Gastrocnemius medialis (tissue), 4 donors: ENCODE measurements around the gene DCDC1. TPM values are rescaled to one million over a fixed set of nuclear protein-coding genes. Genes with fewer than 3 reads are reported as not detected.

ENCODE experiments used
- ATAC-seq, 2 donors: fragments of 150-250 bp; one replicate each; pipeline ENCODE4 v1.9.1; 2016
- DNase-seq, 2 donors: peaks; one replicate each; pipeline ENCODE4 v3.0.0-alpha.2; 2019
- H3K27ac ChIP-seq, 4 donors: fragments of 200-600 bp; sonication (generic); 1 replicate in 1 of 4; 2 replicates in 3 of 4; pipeline ENCODE4 v1.5.1; 2016 to 2018; ENCODE audit warnings: mild to moderate bottlenecking in 2 of 4, moderate library complexity in 1 of 4
- H3K27me3 ChIP-seq, 3 donors: fragments of 200-600 bp; sonication (generic) in 2 of 3; 1 replicate in 1 of 3; 2 replicates in 2 of 3; pipeline versions ENCODE4 v1.5.1 to v1.6.0; 2016 to 2019; ENCODE audit warnings: mild to moderate bottlenecking in 1 of 3, moderate library complexity in 1 of 3
- H3K36me3 ChIP-seq, 2 donors: fragments of 200-600 bp; sonication (generic) in 1 of 2; one replicate each; pipeline ENCODE4 v1.5.1; 2017 to 2018
- H3K4me1 ChIP-seq, 2 donors: fragments of 200-600 bp; sonication (generic) in 1 of 2; one replicate each; pipeline ENCODE4 v1.5.1; 2016 to 2017; ENCODE audit warnings: mild to moderate bottlenecking in 2 of 2
- H3K4me3 ChIP-seq, 4 donors: fragments of 200-600 bp; sonication (generic) in 3 of 4; 1 replicate in 1 of 4; 2 replicates in 3 of 4; pipeline ENCODE4 v1.5.1; 2016 to 2019; ENCODE audit warnings: mild to moderate bottlenecking in 2 of 4
- H3K9me3 ChIP-seq, 3 donors: fragments of 200-600 bp; sonication (generic) in 2 of 3; 1 replicate in 1 of 3; 2 replicates in 2 of 3; pipeline ENCODE4 v1.5.1; 2016 to 2019
- CTCF ChIP-seq, 5 experiments: fragments of 450-650 bp in 3 of 5; fragments of 200-600 bp in 2 of 5; sonication (generic) in 2 of 5; IDR thresholded peaks in 4 of 5; conservative IDR thresholded peaks in 1 of 5; 1 replicate in 4 of 5; 2 replicates in 1 of 5; pipeline ENCODE4 v1.5.1; 2016 to 2019; ENCODE audit warnings: antibody characterized with exemption in 5 of 5, mild to moderate bottlenecking in 3 of 5, moderate library complexity in 3 of 5
- POLR2A ChIP-seq, 2 donors: fragments of 450-650 bp; IDR thresholded peaks; one replicate each; pipeline ENCODE4 v1.6.1; 2017; ENCODE audit warnings: antibody characterized with exemption in 2 of 2, mild to moderate bottlenecking in 2 of 2, moderate library complexity in 2 of 2
- in situ Hi-C, 4 donors: fragments of 200-750 bp; cut with MboI; loops; one replicate each; pipeline versions ENCODE4 v1.15.0 to v1.8.0; 2017; ENCODE audit warnings: low sequenced_read_pairs in 4 of 4
- intact Hi-C: fragments of 100-400 bp; cut with DNase I; formaldehyde crosslinking; loops from one replicate; pipeline ENCODE4 v1.15.1; 2023; ENCODE audit warnings: low total_unique reads
- total RNA-seq, 4 donors: library from RNA; depleted of rRNA; stranded (reverse); fragments of >200 nt; gene quantifications; one replicate each; pipeline versions ENCODE4 v1.1.0 to v1.2.3, GENCODE V29; 2016

The DCDC1 gene
- total RNA-seq, 4 donors from 2014 or later: not detected

- DNase-seq: no peak
- Histone ChIP-seq H3K4me3 (no peak overlapping the region), H3K4me1 (peaks cover 0 to 9% of the 10 kb centered on the region in 2 donors), H3K27ac (no peak overlapping the region), H3K9me3 (no peaks in the 10 kb centered on the region), H3K36me3 (peaks cover 0 to 7% of the 10 kb centered on the region in 2 donors), H3K27me3 (no peaks in the 10 kb centered on the region)
- intact Hi-C loops (no loop called here), in situ Hi-C loops (no loop called here)
- ATAC-seq: no peak
- TF ChIP-seq POLR2A (IDR thresholded peaks at IDR 0.05): no peak
- no peak for TF ChIP-seq CTCF (IDR thresholded peaks at IDR 0.05 in 4 of 5, conservative IDR thresholded peaks at IDR 0.05 in 1 of 5)
These were observed 45.9 kb upstream of the DCDC1 start for GRCh38 chr11:31415435-31415834.

DNA sequence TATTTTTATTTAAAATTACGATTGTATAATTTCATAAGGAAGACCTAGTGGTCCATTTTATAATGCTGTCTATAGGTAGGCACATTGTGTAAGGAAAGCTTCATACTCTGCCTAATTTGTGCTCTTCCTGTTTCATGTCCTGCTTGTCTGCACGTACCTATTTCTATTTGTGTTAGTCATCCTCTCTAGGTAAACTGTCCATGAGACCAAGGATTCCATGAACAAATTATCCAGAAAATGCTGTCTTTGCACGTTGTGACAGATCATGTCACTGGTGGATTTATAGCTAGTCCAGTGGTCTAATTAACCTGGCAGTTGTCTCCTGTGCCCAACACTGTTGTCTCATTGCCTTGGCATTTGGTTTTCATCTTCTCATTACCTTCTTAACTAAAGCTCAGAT is 44.8 kb upstream of the DCDC1 start:
- TF ChIP-seq POLR2A (IDR thresholded peaks at IDR 0.05) (no peak), CTCF (IDR thresholded peaks at IDR 0.05 in 4 of 5, conservative IDR thresholded peaks at IDR 0.05 in 1 of 5) (no peak)
- no peak for ATAC-seq
- peaks cover 0 to 7% of the 10 kb centered on the region in 2 donors for H3K36me3 ChIP-seq
- peaks cover 0 to 9% of the 10 kb centered on the region in 2 donors for H3K4me1 ChIP-seq
- no peak overlapping the region for H3K27ac ChIP-seq
- H3K4me3 ChIP-seq: no peak overlapping the region
- no peaks in the 10 kb centered on the region for H3K27me3 ChIP-seq
- DNase-seq: no peak
- in situ Hi-C loops: no loop called here
- intact Hi-C loops: no loop called here
- H3K9me3 ChIP-seq: no peaks in the 10 kb centered on the region

DNA sequence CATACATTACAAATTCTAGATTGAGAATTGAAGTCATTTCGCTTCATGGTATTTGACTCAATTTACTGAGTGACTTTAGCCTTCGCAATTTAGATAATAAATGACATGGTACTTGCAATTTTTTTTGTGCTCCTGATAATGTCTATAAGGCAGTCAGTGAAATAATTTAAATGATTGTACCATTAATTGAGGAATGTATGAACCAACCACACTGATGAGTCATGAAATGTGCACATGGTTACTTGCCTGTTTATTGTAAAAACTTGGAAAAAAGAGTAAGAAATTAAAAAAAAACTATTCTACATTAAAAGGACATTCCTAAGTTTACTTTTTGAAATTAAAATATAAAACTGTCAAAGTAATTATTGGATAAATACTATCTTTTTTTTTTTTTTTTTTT is 43.4 kb upstream of the DCDC1 start:
- Histone ChIP-seq H3K9me3 (no peaks in the 10 kb centered on the region), H3K36me3 (peaks cover 0 to 7% of the 10 kb centered on the region in 2 donors), H3K27ac (no peak overlapping the region), H3K4me3 (no peak overlapping the region), H3K27me3 (no peaks in the 10 kb centered on the region), H3K4me1 (peaks cover 0 to 9% of the 10 kb centered on the region in 2 donors)
- no peak for TF ChIP-seq POLR2A (IDR thresholded peaks at IDR 0.05)
- no peak for TF ChIP-seq CTCF (IDR thresholded peaks at IDR 0.05 in 4 of 5, conservative IDR thresholded peaks at IDR 0.05 in 1 of 5)
- intact Hi-C loops (no loop called here), in situ Hi-C loops (no loop called here)
- DNase-seq (no peak), ATAC-seq (no peak)

DNA sequence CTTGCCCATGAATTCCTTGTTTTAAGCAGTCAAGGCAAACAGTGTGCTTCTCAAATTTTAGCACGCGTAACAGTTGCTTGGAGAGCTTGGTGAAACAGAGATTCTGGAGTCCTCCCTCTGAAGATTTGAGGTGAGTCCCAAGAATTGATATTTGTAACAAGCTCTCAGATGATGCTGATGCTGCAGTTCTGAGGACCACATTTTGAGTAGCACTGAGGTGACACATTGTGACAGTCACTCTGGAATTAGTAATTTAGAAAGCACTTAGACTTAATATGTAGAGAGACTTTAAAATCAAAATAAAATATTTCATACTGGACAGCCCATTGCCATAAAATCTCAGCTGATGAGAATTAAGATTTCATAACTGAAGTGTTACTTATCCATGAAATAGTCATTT is 38.7 kb upstream of the DCDC1 start:
- DNase-seq (no peak), ATAC-seq (no peak)
- no peaks in the 10 kb centered on the region for H3K4me1 ChIP-seq
- H3K4me3 ChIP-seq: no peak overlapping the region
- in situ Hi-C loops: no loop called here
- H3K36me3 ChIP-seq: peaks cover 0 to 7% of the 10 kb centered on the region in 2 donors
- no peak overlapping the region for H3K27ac ChIP-seq
- no peaks in the 10 kb centered on the region for H3K9me3 ChIP-seq
- intact Hi-C loops: no loop called here
- TF ChIP-seq CTCF (IDR thresholded peaks at IDR 0.05 in 4 of 5, conservative IDR thresholded peaks at IDR 0.05 in 1 of 5) (no peak), POLR2A (IDR thresholded peaks at IDR 0.05) (no peak)
- no peaks in the 10 kb centered on the region for H3K27me3 ChIP-seq

DNA sequence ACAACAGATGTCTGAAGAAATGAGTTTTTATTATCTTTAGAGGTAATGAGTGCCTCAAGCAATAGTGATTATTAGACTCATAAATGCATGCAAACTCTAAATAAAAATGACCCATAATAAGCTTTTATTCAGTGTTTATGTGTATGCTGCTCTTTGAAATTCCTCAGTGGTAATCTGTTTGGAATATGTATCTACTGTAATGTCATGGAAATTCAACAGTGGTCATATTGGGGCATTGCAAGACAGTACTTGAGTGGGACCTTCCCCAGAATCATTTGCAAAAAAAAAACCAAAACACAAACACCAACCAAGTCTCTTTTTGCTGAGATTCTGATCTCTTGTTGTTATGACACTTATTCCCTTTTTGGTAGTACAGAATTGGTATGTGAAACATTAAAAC is 35.1 kb upstream of the DCDC1 start:
- no peaks in the 10 kb centered on the region for H3K9me3 ChIP-seq
- H3K27ac ChIP-seq: no peak overlapping the region
- ATAC-seq (no peak), DNase-seq (no peak)
- TF ChIP-seq POLR2A (IDR thresholded peaks at IDR 0.05) (no peak), CTCF (IDR thresholded peaks at IDR 0.05 in 4 of 5, conservative IDR thresholded peaks at IDR 0.05 in 1 of 5) (no peak)
- H3K36me3 ChIP-seq: no peaks in the 10 kb centered on the region
- intact Hi-C loops: no loop called here
- in situ Hi-C loops: no loop called here
- H3K27me3 ChIP-seq: no peaks in the 10 kb centered on the region
- H3K4me3 ChIP-seq: no peak overlapping the region
- no peaks in the 10 kb centered on the region for H3K4me1 ChIP-seq
